GM19193 (cell line): ENCODE measurements around the gene BAIAP2.

ENCODE experiments used
- POLR2A ChIP-seq: IDR thresholded peaks from 4 replicates; pipeline ENCODE4 v1.6.1; 2011; ENCODE audit not compliant: insufficient read depth, insufficient read length; ENCODE audit errors: extremely low read depth

The BAIAP2 gene

DNA sequence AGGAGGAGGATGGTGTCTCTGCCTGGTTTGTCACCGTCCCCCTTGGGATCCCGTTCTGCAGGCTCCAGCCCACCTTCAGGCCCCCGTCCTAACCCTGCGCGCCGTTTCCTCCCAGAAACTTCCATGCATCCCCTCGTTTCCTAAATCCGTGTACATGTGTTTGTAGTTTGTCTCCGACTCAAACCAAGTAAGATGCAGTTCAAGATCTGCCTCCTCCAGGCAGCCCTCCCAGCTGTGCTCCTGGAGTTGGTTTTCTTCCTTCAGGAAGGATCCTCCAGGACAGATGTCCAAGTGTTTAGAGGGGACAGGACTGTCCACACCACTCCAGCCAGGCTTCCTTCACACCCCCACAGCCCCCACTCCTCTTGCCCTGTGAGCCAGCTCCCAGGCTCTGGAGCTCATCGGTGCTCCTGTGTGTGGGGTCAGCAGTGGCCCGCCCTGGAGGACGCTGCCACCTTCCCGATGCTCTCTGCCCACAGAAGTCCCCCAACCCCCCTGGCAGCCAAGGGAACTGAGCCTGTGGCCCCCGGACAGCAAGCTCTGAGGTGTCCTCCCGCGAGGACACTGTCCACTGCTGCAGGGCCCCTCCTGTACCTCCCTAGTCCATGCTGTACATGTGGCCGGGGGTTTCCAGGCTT, 11.3 kb downstream of the BAIAP2 start:
- no peak for TF ChIP-seq POLR2A

DNA sequence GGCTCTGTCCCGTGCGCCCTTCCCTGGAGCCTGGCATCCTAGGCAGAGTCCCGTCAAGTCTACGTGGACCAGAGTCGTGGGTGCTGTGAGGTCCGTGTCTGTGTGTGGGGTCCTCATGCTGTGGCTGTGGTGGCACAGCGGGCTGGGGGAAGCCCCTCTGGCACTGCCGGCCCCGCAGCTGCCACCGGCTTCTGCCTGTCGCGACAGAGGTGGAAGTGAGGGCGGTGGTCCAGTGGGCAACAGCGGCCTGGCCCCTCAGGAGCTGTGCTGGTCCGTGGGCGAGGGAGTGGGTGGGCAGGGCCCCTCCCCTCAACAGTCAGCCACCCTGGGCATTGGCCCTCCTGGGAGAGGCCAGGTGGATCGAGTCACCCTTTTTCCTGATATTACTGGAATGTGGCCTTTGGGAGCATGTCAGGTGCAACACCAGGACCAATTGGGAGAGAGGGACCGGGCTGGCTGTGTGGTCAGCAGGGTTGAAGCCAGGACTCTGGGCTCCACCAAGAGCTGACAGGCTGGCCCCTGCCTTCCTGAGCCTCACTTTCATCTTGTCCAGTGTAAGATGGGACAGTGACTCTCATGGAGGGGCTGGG, 11.9 kb downstream of the BAIAP2 start:
- TF ChIP-seq POLR2A = no peak

DNA sequence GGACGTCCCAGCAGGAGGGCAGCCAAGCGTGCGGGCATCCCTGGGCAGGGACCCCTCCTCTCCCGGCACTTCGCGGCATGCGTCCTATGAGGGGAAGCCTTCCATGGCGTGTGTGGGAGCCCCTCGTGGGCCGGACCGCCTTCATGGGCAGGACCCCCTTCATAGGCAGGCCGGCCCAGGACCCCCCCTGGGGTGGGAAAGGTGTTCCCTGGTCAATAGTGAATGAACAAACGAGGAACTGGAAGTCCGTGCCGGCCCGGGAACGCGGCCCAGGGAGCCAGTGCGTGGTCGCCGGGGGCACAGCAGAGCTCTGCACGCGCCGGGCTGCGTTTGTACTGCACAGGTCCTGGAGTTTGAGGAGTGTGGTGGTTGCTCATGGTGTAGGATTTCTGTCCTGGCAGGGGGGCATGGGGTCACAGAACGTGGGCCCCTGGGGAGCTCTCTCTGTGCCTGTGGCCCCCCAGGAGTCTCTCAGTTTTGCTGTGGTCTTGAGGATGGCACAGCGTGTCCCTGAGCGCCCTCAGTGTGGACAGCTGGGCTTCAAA, 13.9 kb downstream of the BAIAP2 start:
- no peak for TF ChIP-seq POLR2A

DNA sequence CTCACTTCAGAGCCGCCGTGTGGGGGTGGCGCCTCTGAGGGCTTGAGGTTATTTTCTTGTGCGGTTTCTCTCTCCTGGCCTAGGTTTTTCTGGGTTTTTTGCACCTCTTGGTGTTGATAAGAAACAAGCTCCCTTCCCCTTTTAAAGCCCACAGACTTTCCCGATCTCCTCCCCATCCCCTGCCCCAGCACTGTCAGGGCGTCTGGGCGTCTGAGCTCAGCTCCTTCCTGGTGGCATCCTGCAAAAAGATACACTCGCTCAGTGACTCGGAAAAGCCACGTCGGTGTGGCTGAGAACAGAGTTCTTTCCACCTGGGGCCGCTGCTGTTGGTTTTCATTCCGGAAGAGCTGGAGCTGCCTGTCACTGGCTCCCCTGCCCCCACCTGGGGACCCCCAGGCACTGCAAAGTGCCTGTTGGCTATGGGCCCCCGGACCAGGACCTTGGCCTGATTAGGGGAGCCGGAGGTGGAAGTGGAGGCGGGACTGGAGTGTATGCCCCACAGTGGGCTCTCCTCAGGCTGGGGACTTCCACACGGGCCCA, 14.5 kb downstream of the BAIAP2 start:
- TF ChIP-seq POLR2A = no peak

DNA sequence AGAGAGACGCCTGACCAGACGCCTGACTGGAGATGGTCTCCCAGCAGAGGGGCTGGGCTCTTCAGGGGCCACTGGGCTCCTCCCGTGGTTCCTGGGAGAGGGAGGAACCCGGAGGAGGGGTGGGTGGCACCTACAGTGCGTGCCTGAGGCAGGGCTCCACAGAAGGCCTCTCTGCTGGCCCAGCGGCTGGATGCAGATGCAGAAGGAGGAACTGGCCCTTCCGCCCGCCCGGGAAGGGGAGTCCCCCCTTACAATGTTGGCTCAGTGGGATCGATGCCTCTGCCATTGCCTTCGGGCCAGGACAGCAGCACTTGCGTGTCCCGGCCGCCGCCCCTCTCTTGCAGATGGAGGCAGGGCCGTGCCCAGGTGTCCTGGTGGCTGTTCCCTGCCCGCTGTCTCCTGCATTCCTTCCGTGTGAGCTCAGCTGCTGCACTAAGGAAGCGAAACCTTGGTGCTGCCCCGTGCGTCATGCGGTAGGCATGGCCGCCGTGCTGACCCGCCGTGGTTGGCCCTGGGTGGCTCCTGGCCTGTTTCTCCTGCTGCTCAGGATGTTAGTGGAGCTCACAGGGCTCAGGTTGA, 15.1 kb downstream of the BAIAP2 start:
- no peak for TF ChIP-seq POLR2A

DNA sequence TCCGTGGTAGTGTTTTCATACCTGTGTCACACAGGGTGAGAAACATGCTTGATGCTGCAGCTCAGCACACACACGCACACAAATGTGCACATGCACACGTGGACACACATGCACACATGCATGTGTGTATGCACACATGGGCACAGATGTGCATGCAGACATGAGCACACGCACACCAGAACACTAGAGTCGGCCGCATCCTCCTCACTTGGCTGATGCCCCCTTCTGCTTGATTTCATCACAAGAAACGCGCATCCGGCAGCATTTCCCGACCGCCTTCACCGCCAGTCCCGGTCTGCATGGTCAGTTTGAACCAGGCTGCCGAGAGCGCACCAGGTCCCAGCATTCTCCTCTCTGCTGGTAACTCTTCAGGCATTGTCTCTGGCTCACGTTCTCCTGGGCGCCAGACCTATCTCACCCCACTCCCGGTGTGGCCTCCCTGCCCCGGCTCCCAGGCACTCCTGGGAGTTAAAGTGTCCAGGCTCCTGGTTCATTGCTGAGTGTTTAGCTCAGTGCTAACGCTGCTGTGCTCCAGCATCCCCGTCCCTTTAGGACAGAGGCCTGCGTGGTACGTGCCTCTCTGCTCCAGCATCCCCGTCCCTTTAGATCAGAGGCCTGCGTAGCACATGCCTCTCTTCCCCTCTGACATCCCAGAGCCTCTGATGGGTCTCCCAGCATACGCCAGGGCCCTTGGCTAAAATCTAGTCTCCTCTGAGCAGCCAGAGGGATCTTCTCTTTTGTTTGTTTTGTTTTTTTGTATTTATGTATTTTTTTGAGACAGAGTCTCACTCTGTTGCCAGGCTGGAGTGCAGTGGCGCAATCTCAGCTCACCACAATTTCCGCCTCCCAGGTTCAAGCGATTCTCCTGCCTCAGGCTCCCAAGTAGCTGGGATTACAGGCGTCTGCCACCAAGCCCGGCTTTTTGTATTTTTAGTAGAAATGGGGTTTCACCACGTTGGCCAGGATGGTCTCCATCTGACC, 16.0 kb downstream of the BAIAP2 start:
- no peak for TF ChIP-seq POLR2A

DNA sequence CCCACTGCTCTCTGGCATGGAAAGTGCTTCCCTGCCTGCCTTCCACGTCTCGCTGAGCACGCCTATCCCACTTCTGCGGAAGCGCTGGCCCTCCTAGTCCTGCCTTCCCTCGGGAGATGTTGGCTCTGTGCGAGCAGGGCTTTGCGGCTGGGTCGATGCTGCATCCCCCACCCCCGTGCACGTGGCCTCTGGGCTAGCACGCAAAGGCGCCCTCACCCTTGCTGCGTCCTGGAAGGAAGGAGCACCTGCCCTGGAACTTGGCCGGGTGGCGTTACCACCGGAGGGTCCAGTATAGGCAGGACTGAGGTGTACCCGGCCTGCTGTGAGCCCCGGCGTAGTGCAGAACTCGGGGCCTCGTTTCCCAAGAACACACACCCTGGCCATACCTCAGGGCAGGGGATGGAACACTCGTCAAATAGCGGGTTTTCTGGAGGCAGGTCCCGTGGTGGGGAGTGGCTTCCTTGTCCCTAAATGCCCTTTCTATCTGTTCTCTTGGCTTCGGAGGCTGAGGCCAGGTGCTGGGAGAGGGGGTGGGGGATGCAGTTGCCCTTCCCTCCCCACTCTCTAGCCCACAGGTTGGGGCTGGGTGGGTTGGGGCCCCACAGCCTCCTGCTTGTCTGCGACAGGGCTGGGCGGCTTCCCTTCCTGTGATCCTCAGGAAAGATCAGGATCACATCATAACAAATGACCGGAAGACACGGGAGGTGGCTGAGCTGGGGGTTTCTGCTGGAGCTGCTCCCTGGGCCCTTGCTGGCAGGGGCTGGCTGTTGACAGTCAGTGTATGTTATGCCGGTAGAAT, 17.4 kb downstream of the BAIAP2 start:
- TF ChIP-seq POLR2A = no peak

DNA sequence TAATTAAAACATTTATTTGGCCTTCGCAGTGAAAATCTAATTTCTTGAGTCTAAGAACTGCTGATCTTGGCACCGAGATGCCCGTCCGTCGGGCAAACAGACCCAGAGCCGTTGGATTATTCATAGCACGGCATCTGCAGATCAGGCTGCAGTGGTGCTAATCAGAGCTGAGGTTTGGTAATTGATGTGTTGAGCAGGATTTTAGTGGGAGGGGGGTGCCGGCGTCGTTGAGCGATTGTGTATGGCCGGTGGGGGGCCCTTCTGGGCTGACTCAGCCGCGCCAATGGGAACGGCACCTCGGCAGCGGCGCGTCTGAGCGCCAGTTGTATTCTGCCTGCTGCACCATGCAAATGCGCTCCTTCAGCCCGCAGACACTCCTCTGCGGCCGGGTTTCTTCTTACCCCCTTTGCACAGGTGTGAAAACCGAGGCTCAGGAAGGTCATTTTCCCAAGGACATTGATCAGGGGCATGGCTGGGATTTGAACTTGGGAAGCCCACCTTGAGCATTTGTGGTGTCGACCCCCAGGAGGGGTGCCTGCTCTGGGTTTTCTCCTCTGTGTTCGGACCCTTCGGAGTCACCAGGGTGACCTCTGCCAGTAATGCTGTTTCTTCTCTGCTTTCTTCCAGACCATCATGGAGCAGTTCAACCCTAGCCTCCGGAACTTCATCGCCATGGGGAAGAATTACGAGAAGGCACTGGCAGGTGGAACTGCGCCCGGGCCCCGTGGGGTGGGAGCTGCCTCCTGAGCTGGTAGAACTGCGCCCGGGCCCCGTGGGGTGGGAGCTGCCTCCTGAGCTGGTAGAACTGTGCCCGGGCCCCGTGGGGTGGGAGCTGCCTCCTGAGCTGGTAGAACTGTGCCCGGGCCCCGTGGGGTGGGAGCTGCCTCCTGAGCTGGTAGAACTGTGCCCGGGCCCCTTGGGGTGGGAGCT, 18.4 kb downstream of the BAIAP2 start:
- TF ChIP-seq POLR2A = no peak

DNA sequence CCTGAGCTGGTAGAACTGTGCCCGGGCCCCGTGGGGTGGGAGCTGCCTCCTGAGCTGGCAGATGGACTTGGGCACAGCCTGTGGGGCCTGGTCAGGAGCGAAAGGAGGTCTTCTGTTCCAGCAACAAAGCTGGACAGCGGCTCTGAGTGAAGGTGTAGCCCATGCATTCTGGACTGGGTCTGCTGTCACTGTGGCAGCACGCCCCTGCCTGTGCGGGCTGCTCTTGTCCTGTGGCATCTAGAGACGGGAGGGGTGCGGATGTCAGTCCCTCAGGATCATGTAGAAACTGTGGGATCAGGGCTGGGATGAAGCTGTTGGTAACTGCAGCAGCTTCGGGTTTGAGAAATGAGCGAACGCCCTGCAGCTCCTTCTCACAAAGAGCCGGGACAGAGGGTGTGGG, 19.4 kb downstream of the BAIAP2 start:
- TF ChIP-seq POLR2A = no peak

DNA sequence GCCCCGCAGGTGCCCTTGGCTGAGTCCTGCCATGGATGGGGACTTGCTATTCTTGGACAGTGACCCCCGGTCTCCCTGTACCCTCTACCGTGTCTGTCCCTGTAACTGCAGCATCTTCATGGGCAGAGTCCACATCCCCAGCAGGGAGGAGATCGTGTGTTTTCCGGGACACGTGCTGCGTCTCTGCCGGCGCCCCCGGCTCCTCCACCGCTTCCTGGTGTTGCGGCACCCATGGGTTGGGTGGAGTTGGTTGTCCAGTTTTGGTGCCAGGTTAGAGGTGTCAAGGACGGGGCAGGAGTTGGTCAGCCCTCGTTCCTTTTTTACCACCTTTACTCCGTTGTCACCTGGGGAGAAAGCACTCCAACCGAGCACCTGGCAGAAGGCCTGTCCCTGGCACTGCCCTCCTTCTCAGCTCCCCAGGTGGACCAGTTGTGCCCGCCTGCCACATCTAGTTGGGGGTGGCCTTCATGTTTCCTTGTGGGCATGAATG, 20.0 kb downstream of the BAIAP2 start:
- TF ChIP-seq POLR2A = no peak

DNA sequence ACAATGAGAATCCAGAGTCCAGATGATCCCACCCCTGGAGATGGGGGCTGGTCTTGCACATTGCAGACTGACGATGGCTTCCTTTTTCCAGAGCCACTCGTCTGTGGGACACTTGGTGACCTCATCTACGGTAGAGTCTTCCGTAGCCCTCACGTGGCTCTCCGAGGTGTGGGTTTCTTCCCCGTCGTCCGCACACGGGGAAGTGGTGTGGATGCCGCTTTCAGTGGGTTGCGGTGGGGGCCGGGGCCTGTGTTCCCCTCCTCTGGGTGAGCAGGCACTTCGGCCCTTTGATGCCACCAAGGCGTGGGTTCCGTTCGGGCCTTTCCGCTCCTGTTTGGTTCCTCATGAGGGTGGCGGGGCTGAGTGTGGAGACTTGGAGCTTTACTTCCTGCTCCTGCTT, 21.4 kb downstream of the BAIAP2 start:
- TF ChIP-seq POLR2A = no peak

DNA sequence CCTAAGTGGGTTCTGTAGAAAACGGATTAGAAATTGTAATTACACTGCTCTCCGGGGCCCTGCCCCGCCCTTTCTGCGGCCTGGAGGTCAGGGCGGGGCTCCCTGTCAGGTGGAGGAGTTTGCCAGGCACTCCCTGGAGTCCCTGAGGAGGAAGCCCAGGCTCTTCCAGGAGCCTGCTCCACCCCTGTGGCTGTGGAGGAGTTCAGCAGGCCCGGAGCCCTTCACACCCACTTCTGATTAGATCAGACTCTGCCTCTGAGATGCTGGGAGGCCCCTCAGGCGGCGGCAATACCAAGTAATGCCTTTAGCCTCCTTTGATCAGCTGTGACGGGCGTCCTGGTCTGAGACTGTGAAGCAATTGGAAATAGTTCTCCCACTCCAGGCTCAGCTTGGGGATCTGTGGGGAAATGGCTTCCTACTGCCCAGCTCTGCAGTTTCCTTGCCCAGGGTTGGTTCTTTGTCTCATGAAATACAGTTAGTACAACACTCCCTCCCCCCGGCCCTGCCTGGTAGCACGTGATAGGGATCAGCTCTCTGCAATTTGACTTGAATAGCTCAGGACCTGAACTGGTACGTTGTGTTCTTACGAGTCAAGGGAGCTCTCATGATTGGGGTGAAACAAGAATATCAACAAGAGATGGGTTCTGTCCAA, 22.3 kb downstream of the BAIAP2 start:
- no peak for TF ChIP-seq POLR2A
